KMS-11 (cell line): Measurements from ENCODE around the gene HSDL2.
"Not testable (repeated sequence)": the region's sequence is repeated elsewhere in the genome, so short reads cannot be mapped to it uniquely, and the experiment has no call there.

Source experiments
- H2AFZ ChIP-seq: fragments of 200-600 bp; sonication (generic); 2 replicates; pipeline ENCODE4 v1.6.1; 2016; ENCODE audit warnings: antibody characterized with exemption, mixed run types, low read depth
- H3K27ac ChIP-seq: fragments of 200-600 bp; sonication (generic); 2 replicates; pipeline ENCODE4 v1.6.1; 2016; ENCODE audit warnings: mild to moderate bottlenecking, mixed run types
- H3K27me3 ChIP-seq: fragments of 200-600 bp; sonication (generic); 2 replicates; pipeline ENCODE4 v1.6.1; 2017; ENCODE audit warnings: mild to moderate bottlenecking, low read depth, mixed run types, moderate library complexity; ENCODE audit not compliant: insufficient read depth
- H3K36me3 ChIP-seq: fragments of 200-600 bp; sonication (generic); 2 replicates; pipeline ENCODE4 v1.6.1; 2017; ENCODE audit warnings: mild to moderate bottlenecking, mixed run types; ENCODE audit not compliant: insufficient read depth
- H3K4me1 ChIP-seq: fragments of 200-600 bp; sonication (generic); 2 replicates; pipeline ENCODE4 v1.6.1; 2016; ENCODE audit warnings: mild to moderate bottlenecking, low read depth, mixed run types; ENCODE audit not compliant: poor library complexity, severe bottlenecking
- H3K4me2 ChIP-seq: fragments of 200-600 bp; sonication (generic); 2 replicates; pipeline ENCODE4 v1.7.0; 2016; ENCODE audit warnings: mild to moderate bottlenecking, mixed run types
- H3K4me3 ChIP-seq: fragments of 200-600 bp; sonication (generic); IDR thresholded peaks from 2 replicates; pipeline ENCODE4 v1.6.1; 2017; ENCODE audit warnings: low read depth, low read length, mixed read lengths; ENCODE audit not compliant: insufficient read depth
- H3K79me2 ChIP-seq: fragments of 200-600 bp; sonication (generic); 2 replicates; pipeline ENCODE4 v1.6.1; 2016; ENCODE audit warnings: low read depth, mixed run types; ENCODE audit not compliant: insufficient read depth
- H3K9ac ChIP-seq: fragments of 200-600 bp; sonication (generic); 2 replicates; pipeline ENCODE4 v1.6.1; 2016; ENCODE audit warnings: mild to moderate bottlenecking, mixed run types
- H4K20me1 ChIP-seq: fragments of 200-600 bp; sonication (generic); 2 replicates; pipeline ENCODE4 v1.6.1; 2016; ENCODE audit warnings: mild to moderate bottlenecking, mixed run types; ENCODE audit not compliant: insufficient read depth
- TF ChIP-seq, protein P1 (sequence below): fragments of 200-600 bp; sonication (generic); conservative IDR thresholded peaks from 2 replicates; pipeline ENCODE4 v1.6.1; 2017; ENCODE audit warnings: low read depth, mild to moderate bottlenecking, antibody characterized with exemption, low read length, moderate library complexity, mixed read lengths

The HSDL2 gene

GRCh38 chr9:112366591-112366990 lies 13.3 kb upstream of the HSDL2 start:
- H3K4me1 ChIP-seq: no peaks in the 10 kb centered on the region
- no peak overlapping the region for H2AFZ ChIP-seq
- H3K4me2 ChIP-seq: no peak overlapping the region
- H3K36me3 ChIP-seq: no peaks in the 10 kb centered on the region
- H3K27me3 ChIP-seq: no peaks in the 10 kb centered on the region
- no peak overlapping the region for H3K27ac ChIP-seq
- no peaks in the 10 kb centered on the region for H3K79me2 ChIP-seq
- H3K4me3 ChIP-seq: no peak overlapping the region
- no peak overlapping the region for H3K9ac ChIP-seq
- TF ChIP-seq, protein P1, sequence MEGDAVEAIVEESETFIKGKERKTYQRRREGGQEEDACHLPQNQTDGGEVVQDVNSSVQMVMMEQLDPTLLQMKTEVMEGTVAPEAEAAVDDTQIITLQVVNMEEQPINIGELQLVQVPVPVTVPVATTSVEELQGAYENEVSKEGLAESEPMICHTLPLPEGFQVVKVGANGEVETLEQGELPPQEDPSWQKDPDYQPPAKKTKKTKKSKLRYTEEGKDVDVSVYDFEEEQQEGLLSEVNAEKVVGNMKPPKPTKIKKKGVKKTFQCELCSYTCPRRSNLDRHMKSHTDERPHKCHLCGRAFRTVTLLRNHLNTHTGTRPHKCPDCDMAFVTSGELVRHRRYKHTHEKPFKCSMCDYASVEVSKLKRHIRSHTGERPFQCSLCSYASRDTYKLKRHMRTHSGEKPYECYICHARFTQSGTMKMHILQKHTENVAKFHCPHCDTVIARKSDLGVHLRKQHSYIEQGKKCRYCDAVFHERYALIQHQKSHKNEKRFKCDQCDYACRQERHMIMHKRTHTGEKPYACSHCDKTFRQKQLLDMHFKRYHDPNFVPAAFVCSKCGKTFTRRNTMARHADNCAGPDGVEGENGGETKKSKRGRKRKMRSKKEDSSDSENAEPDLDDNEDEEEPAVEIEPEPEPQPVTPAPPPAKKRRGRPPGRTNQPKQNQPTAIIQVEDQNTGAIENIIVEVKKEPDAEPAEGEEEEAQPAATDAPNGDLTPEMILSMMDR: no peak
- H4K20me1 ChIP-seq: no peaks in the 10 kb centered on the region

DNA sequence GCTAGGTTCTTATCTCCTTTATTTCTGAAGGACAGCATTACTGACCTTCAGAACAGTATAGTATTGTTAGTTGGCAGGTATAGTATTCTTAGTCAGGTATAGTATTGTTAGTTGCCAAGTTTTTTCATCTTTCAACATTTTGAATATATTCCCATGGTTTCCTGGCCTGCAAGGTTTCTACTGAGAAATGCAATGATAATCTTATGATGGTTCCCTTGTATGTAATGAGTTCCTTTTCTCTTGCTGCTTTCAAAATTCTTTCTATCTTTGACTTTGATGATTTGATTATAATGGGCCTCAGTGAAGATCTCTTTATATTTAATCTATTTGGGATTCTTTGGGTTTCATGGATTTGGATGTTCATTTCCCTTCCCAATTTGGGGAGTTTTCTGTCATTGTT lies 12.4 kb upstream of the HSDL2 start:
- Histone ChIP-seq H3K4me3 (no peak overlapping the region), H3K27me3 (no peaks in the 10 kb centered on the region), H3K36me3 (no peaks in the 10 kb centered on the region), H2AFZ (no peak overlapping the region), H3K9ac (no peak overlapping the region), H4K20me1 (no peaks in the 10 kb centered on the region), H3K4me1 (no peaks in the 10 kb centered on the region), H3K27ac (no peak overlapping the region), H3K79me2 (no peaks in the 10 kb centered on the region), H3K4me2 (no peak overlapping the region)
- TF ChIP-seq, protein P1: no peak

DNA sequence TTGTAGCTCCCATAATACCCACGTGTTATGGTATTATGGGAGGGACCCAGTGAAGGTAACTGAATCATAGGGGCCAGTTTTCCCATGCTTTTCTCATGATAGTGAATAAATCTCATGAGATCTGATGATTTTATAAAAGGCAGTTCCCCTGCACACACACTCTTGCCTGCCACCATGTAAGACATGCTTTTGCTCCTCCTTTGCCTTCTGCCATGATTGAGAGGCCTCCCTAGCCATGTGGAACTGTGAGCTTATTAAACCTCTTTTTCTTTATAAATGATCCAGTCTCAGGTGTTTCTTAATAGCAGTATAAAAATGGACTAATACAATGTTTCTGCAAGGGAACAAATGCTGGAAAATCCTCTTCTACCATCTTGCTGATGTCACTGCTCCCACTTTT lies 10.1 kb upstream of the HSDL2 start:
- no peaks in the 10 kb centered on the region for H3K27me3 ChIP-seq
- no peaks in the 10 kb centered on the region for H4K20me1 ChIP-seq
- TF ChIP-seq, protein P1: no peak

GRCh38 chr9:112371060-112371459 lies 8.8 kb upstream of the HSDL2 start:
- Histone ChIP-seq H3K4me1 (no peaks in the 10 kb centered on the region), H3K79me2 (no peaks in the 10 kb centered on the region), H3K9ac (no peak overlapping the region), H3K27me3 (no peaks in the 10 kb centered on the region), H4K20me1 (no peaks in the 10 kb centered on the region), H3K4me3 (no peak overlapping the region), H2AFZ (no peak overlapping the region), H3K4me2 (no peak overlapping the region), H3K36me3 (no peaks in the 10 kb centered on the region), H3K27ac (no peak overlapping the region)
- TF ChIP-seq, protein P1: no peak

More for the DNA sequence above, 10.1 kb upstream of the HSDL2 start:
- Histone ChIP-seq H3K36me3 (no peaks in the 10 kb centered on the region), H3K79me2 (no peaks in the 10 kb centered on the region), H3K9ac (no peak overlapping the region), H2AFZ (no peak overlapping the region), H3K4me1 (no peaks in the 10 kb centered on the region), H3K4me3 (no peak overlapping the region), H3K27ac (no peak overlapping the region), H3K4me2 (no peak overlapping the region)

GRCh38 chr9:112373666-112374065 lies 6.2 kb upstream of the HSDL2 start:
- H3K79me2 ChIP-seq, H3K4me2 ChIP-seq, H3K27ac ChIP-seq, H3K4me3 ChIP-seq, H3K36me3 ChIP-seq, H3K9ac ChIP-seq, H2AFZ ChIP-seq, H4K20me1 ChIP-seq, H3K27me3 ChIP-seq: not testable (repeated sequence)
- peaks cover 13% of the 10 kb centered on the region for H3K4me1 ChIP-seq

- H2AFZ ChIP-seq, H3K79me2 ChIP-seq, H3K9ac ChIP-seq, H3K36me3 ChIP-seq, H3K4me2 ChIP-seq, H3K4me3 ChIP-seq, H3K27me3 ChIP-seq, H3K27ac ChIP-seq, H4K20me1 ChIP-seq: not testable (repeated sequence)
- peaks cover 13% of the 10 kb centered on the region for H3K4me1 ChIP-seq
Measured at GRCh38 chr9:112374232-112374631, 5.7 kb upstream of the HSDL2 start.
